GM03348 (cell line): ENCODE measurements around the gene LZTR1.
"Not testable (repeated sequence)": the region's sequence is repeated elsewhere in the genome, so short reads cannot be mapped to it uniquely, and the experiment has no call there.

Experiments
- DNase-seq: peaks from one replicate; pipeline ENCODE4 v3.0.0; 2012; ENCODE audit warnings: low spot score

Gene LZTR1

GRCh38 chr22:20965888-20966855 lies 15.9 kb upstream of the LZTR1 start:
- no peak for DNase-seq

DNA sequence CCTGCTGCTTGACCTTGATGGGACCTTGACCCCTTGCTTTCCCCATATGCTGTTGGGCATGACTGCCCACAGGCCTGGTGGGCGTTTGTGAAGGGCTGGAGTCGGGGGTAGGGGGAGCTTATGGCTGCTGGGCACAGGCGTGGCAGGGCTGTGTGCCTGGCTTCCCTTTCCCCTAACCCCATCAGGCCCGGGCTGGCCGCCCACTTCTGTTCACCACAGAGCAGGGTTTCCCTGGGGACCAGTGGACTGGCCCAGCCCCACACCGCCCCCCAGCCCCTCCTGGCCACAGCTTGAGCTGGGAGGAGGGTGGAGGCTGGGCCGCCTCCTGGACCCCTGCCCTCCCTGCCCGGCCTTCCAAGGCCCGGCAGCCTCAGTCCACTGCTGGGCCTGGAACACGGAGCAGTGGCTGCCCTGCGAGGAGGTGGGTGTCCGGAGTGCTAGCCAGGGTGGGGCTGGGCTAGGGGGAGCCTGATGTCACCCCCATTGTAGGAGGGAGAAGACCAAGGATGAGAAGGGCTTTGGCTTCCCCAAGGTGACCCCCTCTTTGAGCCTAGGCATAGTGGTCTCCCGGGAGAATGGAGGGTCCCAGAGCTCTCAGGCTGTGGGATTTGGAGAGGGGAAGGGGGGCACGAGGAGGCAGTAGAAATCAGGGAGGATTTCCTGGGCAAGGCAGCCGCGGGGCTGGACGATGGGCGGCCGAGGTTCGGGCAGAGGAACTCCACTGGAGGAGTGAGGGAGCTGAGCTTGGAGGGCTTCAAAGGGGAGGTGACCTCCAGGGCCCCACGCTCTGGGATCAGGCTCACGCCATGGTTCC lies 15.0 kb upstream of the LZTR1 start, which contains the start of gene AIFM3:
TSS of gene AIFM3 (plus strand) at position 373 of the 814 bp plus-strand sequence. CDS start 690 bp downstream, outside the sequence.
- no peak for DNase-seq

GRCh38 chr22:20967697-20968211 lies 14.3 kb upstream of the LZTR1 start:
- no peak for DNase-seq

- DNase-seq, result no peak
Measured at GRCh38 chr22:20968281-20968977, 13.7 kb upstream of the LZTR1 start.

DNA sequence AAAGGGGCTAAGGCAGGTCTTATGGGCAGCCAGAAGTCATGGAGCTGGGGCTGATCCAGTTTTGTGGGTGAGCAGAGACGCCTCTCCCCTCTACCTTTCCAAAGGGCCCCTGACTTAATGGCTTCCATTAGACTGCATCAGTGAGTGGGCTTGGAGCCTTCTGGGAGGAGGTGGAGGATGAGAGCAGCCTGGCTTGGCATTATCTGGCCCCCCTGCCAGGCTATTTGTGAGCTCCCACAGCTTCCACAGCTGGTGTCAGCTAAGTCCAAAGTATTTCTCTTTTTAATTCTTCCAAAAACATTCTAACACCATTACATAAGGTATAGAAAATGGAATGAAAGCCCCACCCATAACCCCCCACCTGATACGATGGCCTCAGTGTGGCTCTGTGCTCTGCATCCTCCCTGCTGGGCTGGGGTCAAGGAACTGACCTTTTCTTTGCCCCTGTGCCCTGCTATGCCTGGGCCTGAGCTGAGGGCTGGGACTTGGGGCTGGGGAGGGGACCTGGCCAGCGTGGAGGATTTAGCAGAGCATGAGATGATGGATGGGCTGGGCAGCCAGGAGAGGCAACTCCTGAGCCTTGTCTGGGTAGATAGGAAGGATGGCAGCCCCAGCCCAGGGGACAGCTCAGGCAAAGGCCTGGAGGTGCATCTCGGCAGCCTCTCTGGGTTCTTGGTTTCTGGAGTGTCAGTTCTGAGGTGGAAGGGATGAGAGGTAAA lies 11.0 kb upstream of the LZTR1 start:
- no peak for DNase-seq

GRCh38 chr22:20972014-20972694 lies 9.9 kb upstream of the LZTR1 start:
- not testable (repeated sequence) for DNase-seq

DNA sequence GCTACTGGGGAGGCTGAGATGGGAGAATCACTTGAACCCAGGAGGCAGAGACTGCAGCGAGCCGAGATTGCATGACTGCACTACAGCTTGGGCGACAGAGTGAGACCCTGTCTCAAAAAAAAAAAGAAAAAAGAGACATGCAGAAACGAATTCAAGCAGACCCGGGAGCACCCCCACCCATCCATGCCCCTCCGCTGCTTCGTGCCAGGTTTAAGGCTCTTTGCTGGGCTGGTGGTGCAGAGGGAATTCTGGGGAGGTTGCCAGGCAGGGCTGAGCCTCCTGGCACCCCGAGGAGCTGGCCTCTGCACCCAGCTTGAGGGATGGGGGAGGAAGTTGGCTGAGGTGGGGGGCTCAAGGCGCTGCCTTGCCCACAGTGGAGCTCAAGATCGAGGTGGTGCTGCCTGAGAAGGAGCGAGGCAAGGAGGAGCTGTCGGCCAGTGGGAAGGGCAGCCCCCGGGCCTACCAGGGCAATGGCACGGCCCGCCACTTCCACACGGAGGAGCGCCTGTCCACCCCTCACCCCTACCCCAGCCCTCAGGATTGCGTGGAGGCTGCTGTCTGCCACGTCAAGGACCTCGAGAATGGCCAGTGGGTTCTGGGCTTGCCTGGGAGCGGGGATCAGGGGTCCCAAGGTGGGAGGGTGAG lies 9.0 kb upstream of the LZTR1 start:
- no peak for DNase-seq

- no peak for DNase-seq
Measured at GRCh38 chr22:20973634-20974286, 8.3 kb upstream of the LZTR1 start.

GRCh38 chr22:20974336-20974955 lies 7.7 kb upstream of the LZTR1 start:
- DNase-seq, result no peak

DNA sequence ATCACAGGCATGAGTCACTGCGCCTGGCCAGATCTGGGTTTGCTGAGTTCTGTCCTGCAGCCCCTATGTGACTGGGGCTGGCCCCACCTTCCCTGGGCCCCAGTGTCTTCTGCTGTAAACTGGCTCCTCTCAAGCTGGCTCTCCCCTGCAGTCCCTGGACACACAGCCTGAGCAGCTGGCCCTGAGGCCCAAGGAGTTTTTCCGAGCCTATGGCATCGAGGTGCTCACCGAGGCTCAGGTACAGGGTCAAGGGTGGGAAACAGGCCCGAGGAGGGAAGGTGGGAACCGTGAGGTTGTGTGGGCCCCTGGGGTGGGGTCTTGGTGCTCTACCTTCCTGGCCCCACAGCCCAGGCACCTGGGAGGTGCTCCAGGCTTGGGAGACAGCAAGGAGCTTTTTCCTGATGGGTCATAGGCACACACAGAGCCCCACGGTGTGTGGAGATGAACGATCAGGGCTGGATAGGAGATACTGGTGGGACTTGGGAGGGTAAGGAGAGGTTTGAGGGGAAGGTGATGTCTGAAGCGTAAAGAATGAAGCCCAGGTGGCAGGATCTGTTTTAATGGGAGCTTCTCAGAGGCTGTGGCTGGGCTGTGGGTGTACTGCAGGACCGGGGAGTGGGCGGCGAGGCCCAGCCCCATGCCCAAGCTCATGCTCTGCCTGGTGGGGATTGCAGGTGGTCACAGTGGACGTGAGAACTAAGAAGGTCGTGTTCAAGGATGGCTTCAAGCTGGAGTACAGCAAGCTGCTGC lies 6.4 kb upstream of the LZTR1 start:
- DNase-seq, result no peak

GRCh38 chr22:20976291-20976877 lies 5.7 kb upstream of the LZTR1 start:
- DNase-seq, result no peak

DNA sequence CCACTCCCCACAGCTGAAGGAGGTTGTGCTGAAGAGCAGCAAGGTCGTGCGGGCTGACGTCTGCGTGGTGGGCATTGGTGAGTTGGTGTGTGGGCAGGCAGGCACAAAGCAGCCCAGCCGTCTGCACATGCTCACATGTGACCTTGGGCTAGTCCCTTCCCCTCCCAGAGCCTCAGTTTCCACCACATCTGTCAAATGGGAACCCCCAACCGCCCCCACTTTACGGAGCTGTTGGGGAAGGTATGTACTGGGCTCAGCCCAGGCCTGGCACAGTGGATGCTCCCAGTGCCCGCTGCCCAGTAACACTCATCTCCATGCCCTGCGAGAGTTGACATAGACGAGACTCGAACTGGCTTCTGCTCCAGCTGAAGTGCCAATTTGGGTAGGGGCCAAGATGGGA lies 5.1 kb upstream of the LZTR1 start:
- no peak for DNase-seq

DNA sequence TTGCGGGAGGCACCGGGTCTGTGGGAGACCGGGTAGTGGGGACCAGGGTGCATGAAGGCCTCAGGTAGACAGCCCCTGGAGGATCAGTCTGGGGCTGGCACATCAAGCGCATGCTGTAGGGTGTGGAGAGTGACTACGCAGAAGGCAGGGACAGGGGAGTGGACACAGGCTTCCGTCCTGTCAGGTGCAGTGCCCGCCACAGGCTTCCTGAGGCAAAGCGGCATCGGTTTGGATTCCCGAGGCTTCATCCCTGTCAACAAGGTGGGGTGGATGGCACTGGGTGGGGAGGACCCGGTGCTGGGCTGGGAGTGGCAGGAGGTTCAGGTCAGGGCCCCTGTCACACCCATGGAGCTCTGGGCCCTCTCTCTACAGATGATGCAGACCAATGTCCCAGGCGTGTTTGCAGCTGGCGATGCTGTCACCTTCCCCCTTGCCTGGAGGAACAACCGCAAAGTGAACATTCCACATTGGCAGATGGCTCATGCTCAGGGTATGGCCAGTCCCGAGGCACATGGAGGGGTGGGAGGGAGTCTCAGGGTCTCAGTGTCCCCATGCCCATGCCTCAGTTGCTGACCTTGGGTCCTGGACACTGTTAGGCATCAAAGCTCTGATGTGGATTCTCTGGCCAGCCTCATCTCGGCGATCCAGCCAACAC lies 4.5 kb upstream of the LZTR1 start:
- DNase-seq, result no peak

DNA sequence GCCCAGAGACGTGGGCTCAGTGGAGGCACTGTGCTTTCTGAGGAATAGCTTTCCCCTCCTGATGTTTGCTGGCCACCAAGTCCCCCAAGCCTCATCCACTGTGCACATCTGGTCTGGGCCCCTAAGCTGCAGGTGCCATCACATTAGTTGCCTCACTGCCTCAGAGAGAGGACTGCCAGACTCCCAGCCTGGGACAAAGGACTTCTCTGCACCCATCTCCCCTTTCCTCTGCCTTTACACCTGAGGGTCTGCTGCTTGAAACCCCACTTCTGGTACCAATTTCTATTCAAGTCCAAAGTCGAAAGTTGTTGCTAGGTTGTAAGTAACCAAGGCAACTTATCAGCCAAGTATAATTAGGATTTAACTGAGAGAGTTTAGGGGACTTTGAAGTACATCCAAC lies 3.7 kb upstream of the LZTR1 start:
- no peak for DNase-seq

DNA sequence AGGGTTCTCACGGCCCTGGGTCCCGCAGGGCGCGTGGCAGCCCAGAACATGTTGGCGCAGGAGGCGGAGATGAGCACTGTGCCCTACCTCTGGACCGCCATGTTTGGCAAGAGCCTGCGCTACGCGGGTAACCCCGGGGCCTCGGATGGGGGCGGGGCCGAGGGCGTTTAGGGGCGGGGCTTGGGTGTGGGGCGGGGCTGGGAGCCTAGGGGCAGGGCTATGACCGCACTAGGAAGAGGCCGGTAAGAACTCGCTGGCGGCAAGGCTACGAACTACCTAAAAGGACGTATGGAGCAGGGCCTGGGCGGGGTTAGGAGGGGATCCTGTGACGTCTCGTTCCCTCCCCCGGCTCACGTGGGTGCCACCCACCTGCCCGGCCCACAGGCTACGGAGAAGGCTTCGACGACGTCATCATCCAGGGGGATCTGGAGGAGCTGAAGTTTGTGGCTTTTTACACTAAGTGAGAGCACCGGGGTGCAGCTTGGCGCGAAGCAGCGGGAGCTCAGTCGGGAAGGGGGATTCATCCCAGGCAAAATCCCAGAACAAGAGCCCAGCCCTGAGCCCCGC lies 2.8 kb upstream of the LZTR1 start:
- DNase-seq, result peak; percentile 71

DNA sequence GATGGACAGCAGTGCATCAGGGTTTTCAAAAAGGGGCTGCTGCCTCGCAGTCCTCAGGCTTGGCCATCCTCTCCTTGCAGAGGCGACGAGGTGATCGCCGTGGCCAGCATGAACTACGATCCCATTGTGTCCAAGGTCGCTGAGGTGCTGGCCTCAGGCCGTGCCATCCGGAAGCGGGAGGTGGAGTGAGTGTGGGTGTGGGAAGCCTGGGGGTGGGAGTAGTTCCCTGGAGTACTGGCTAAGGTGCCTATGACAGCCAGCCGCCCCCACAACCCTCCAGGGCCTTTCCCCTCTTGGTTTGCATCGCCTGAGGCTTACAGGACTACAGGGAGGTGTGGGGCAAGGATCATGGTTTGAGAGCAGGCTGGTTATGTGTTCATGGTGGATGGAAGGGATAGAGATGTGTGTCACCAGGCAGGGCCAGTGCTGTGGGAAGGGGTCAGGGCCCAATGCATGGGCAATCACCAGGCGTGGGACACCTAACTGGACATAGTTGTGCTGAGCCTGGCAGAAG lies 2.1 kb upstream of the LZTR1 start:
- no peak for DNase-seq

- DNase-seq, result no peak
Measured at GRCh38 chr22:20980523-20980922, 1.6 kb upstream of the LZTR1 start.
